Stomach (tissue), 4 donors: ENCODE data around the gene PCSK2.

Experiments
- CTCF ChIP-seq, 7 experiments: fragments of 450-650 bp in 4 of 7; fragments of 200-600 bp in 3 of 7; sonication (generic) in 3 of 7; IDR thresholded peaks; one replicate each; pipeline ENCODE4 v1.5.1; 2016 to 2019; ENCODE audit warnings: antibody characterized with exemption in 7 of 7, control low read depth in 2 of 7, mild to moderate bottlenecking in 1 of 7
- EP300 ChIP-seq: sonication (generic); formaldehyde crosslinking; IDR thresholded peaks from one replicate; pipeline ENCODE4 v1.6.1; 2017; ENCODE audit warnings: antibody characterized with exemption

GRCh38 chr20:17372806-17373440 is 146.1 kb downstream of the PCSK2 start:
- TF ChIP-seq EP300, result no peak
- TF ChIP-seq CTCF (IDR thresholded peaks at IDR 0.05), result no peak
